ENCODE data around the gene GDF7.

GDF7 gene

GRCh38 chr2:20678086-20678395 is 11.1 kb downstream of the GDF7 start:
- Histone ChIP-seq H3K27ac (ENCODE audit: low read length) (no peak overlapping the region), H3K4me1 (ENCODE audit: control insufficient read depth in 1 of 2, insufficient read depth in 2 of 2, low read length in 2 of 2) (no peaks in the 10 kb centered on the region), H3K4me3 (ENCODE audit: low read depth in 1 of 2, low read length in 2 of 2) (no peak overlapping the region), H3K9me3 (ENCODE audit: control insufficient read depth in 1 of 2, low read length in 2 of 2) (no peaks in the 10 kb centered on the region), H3K27me3 (ENCODE audit: low read depth, low read length) (peaks cover 7% of the 10 kb centered on the region), H3K36me3 (ENCODE audit: control insufficient read depth in 1 of 2, insufficient read depth in 2 of 2, low read length in 2 of 2) (peaks cover 0 to 6% of the 10 kb centered on the region in 2 donors)

GRCh38 chr2:20678780-20679179 is 11.8 kb downstream of the GDF7 start:
- no peak overlapping the region for H3K27ac ChIP-seq (ENCODE audit: low read length)
- H3K4me1 ChIP-seq (ENCODE audit: control insufficient read depth in 1 of 2, insufficient read depth in 2 of 2, low read length in 2 of 2), result no peaks in the 10 kb centered on the region
- no peak overlapping the region for H3K4me3 ChIP-seq (ENCODE audit: low read depth in 1 of 2, low read length in 2 of 2)
- H3K27me3 ChIP-seq (ENCODE audit: low read depth, low read length), result peaks cover 3% of the 10 kb centered on the region
- no peaks in the 10 kb centered on the region for H3K9me3 ChIP-seq (ENCODE audit: control insufficient read depth in 1 of 2, low read length in 2 of 2)
- H3K36me3 ChIP-seq (ENCODE audit: control insufficient read depth in 1 of 2, insufficient read depth in 2 of 2, low read length in 2 of 2), result peaks cover 0 to 6% of the 10 kb centered on the region in 2 donors

DNA sequence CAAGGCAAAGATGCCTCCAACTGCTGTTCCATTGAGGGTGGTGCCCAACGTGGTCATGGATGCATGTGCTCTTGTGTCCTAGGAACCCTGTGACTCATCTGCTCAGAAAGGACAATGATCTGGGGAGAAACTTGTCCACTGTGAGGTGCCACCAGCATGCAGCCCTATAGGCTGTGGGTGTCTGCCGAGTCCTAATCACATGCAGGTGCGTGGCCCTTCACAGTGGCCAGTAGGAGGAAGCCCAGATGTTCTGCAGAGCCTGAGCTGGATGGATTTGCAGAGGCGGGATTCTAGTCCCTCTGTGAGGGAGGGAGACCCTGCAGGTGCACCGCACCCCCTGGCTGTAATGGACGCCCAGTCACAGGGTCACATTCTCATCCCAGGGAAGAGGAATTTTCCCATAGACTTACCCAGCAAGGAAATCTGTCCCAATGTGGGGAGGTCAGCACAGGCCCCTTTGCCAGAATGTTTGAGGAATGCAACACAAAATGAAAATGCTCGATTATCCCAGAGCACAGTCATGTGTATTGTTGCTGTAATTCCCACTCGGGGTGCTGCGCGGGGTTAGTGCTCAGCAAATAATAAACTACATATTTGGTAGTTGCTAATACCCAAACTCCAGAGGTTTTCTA is 13.9 kb downstream of the GDF7 start:
- Histone ChIP-seq H3K36me3 (ENCODE audit: control insufficient read depth in 1 of 2, insufficient read depth in 2 of 2, low read length in 2 of 2) (peaks cover 3 to 14% of the 10 kb centered on the region in 2 donors), H3K9me3 (ENCODE audit: control insufficient read depth in 1 of 2, low read length in 2 of 2) (no peaks in the 10 kb centered on the region), H3K4me1 (ENCODE audit: control insufficient read depth in 1 of 2, insufficient read depth in 2 of 2, low read length in 2 of 2) (no peaks in the 10 kb centered on the region)

GRCh38 chr2:20682167-20682920 is 15.4 kb downstream of the GDF7 start:
- Histone ChIP-seq H3K4me1 (ENCODE audit: control insufficient read depth in 1 of 2, insufficient read depth in 2 of 2, low read length in 2 of 2) (no peaks in the 10 kb centered on the region), H3K4me3 (ENCODE audit: low read depth in 1 of 2, low read length in 2 of 2) (no peak overlapping the region), H3K9me3 (ENCODE audit: control insufficient read depth in 1 of 2, low read length in 2 of 2) (no peaks in the 10 kb centered on the region), H3K27ac (ENCODE audit: low read length) (no peak overlapping the region), H3K36me3 (ENCODE audit: control insufficient read depth in 1 of 2, insufficient read depth in 2 of 2, low read length in 2 of 2) (peaks cover 3 to 26% of the 10 kb centered on the region in 2 donors), H3K27me3 (ENCODE audit: low read depth, low read length) (no peaks in the 10 kb centered on the region)

More for the DNA sequence above, 13.9 kb downstream of the GDF7 start:
- Histone ChIP-seq H3K27me3 (ENCODE audit: low read depth, low read length) (no peaks in the 10 kb centered on the region), H3K27ac (ENCODE audit: low read length) (no peak overlapping the region), H3K4me3 (ENCODE audit: low read depth in 1 of 2, low read length in 2 of 2) (no peak overlapping the region)

- H3K4me3 ChIP-seq (ENCODE audit: low read depth in 1 of 2, low read length in 2 of 2), result no peak overlapping the region
- H3K27me3 ChIP-seq (ENCODE audit: low read depth, low read length), result no peaks in the 10 kb centered on the region
- no peaks in the 10 kb centered on the region for H3K4me1 ChIP-seq (ENCODE audit: control insufficient read depth in 1 of 2, insufficient read depth in 2 of 2, low read length in 2 of 2)
- H3K36me3 ChIP-seq (ENCODE audit: control insufficient read depth in 1 of 2, insufficient read depth in 2 of 2, low read length in 2 of 2), result peaks cover 3 to 40% of the 10 kb centered on the region in 2 donors
- no peaks in the 10 kb centered on the region for H3K9me3 ChIP-seq (ENCODE audit: control insufficient read depth in 1 of 2, low read length in 2 of 2)
- no peak overlapping the region for H3K27ac ChIP-seq (ENCODE audit: low read length)
Measured at GRCh38 chr2:20684581-20685063, 17.7 kb downstream of the GDF7 start.

- H3K36me3 ChIP-seq (ENCODE audit: control insufficient read depth in 1 of 2, insufficient read depth in 2 of 2, low read length in 2 of 2), result peaks cover 3 to 34% of the 10 kb centered on the region in 2 donors
- H3K27ac ChIP-seq (ENCODE audit: low read length), result no peak overlapping the region
- no peaks in the 10 kb centered on the region for H3K27me3 ChIP-seq (ENCODE audit: low read depth, low read length)
- H3K4me1 ChIP-seq (ENCODE audit: control insufficient read depth in 1 of 2, insufficient read depth in 2 of 2, low read length in 2 of 2), result no peaks in the 10 kb centered on the region
- H3K4me3 ChIP-seq (ENCODE audit: low read depth in 1 of 2, low read length in 2 of 2), result no peak overlapping the region
- no peaks in the 10 kb centered on the region for H3K9me3 ChIP-seq (ENCODE audit: control insufficient read depth in 1 of 2, low read length in 2 of 2)
Measured at GRCh38 chr2:20687260-20687832, 20.4 kb downstream of the GDF7 start.

DNA sequence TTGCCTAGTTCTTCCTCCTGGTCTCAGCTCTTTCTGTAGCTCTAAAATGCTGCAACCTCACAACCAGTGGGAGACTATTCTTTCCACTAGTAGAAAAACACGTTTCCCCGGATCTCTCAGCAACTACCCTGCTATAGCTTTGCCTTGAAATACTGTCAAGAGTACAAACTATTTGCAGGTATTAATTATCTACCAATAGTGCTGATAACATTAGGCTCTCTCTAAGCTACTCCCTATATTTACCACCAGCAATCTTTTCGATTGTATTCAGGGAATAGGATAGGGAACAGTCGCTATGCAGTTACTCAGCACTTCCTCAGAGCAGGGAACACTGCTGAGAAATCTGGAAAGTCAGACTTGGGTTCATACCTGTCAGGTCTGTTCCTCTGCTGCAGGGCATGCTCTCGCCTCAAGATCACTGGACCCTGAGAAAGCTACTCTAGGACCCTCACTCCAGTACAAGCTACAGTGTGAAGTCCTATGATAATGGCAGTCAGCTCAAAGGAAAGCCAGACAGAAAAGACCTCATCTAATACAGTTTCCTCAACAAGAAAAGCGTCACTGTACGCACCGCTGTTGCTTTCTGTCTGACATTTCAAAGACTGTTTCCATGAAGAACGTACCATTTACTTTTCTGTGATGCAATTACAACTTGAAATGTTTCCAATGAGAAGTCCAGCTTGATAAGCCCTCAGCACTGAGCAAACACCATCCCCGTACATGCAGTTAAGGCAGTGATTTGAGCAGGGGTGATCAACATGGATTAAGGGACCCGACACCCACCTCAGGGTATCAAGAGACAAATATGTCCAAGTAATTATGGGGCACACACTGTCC is 22.7 kb downstream of the GDF7 start:
- Histone ChIP-seq H3K9me3 (ENCODE audit: control insufficient read depth in 1 of 2, low read length in 2 of 2) (no peaks in the 10 kb centered on the region), H3K4me3 (ENCODE audit: low read depth in 1 of 2, low read length in 2 of 2) (no peak overlapping the region), H3K27ac (ENCODE audit: low read length) (no peak overlapping the region), H3K4me1 (ENCODE audit: control insufficient read depth in 1 of 2, insufficient read depth in 2 of 2, low read length in 2 of 2) (no peaks in the 10 kb centered on the region), H3K36me3 (ENCODE audit: control insufficient read depth in 1 of 2, insufficient read depth in 2 of 2, low read length in 2 of 2) (peaks cover 4 to 34% of the 10 kb centered on the region in 2 donors), H3K27me3 (ENCODE audit: low read depth, low read length) (no peaks in the 10 kb centered on the region)

DNA sequence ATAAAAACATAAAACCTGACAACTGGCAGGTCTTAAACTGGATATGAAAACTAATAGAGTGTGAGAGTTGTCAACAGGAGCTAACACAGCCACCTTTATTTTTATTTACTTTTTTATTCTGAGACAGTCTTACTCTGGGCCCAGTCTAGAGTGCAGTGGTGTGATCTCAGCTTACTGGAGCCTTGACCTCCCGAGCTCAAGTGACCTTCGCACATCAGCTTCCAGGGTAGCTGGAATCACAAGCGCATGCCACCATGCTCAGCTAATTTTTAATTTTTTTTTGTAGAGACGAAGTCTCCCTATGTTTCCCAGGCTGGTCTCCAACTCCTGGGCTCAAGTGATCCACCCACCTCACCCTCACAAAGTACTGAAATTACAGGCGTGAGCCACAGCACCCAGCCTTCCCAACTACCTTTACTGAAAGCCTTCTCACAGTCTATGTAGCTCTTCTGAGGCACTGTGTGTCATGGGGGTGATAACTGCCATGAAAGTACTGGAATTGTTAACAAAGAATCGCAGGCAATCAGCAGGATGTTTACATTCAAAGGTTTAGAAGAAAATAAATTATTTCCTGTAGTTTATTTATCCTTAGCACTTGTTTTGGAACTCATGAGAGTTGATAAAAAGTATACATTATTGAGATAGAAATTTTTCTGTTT is 24.3 kb downstream of the GDF7 start:
- no peak overlapping the region for H3K4me3 ChIP-seq (ENCODE audit: low read depth in 1 of 2, low read length in 2 of 2)
- H3K27me3 ChIP-seq (ENCODE audit: low read depth, low read length), result no peaks in the 10 kb centered on the region
- H3K36me3 ChIP-seq (ENCODE audit: control insufficient read depth in 1 of 2, insufficient read depth in 2 of 2, low read length in 2 of 2), result peaks cover 5 to 23% of the 10 kb centered on the region in 2 donors
- no peak overlapping the region for H3K27ac ChIP-seq (ENCODE audit: low read length)
- H3K4me1 ChIP-seq (ENCODE audit: control insufficient read depth in 1 of 2, insufficient read depth in 2 of 2, low read length in 2 of 2), result no peaks in the 10 kb centered on the region
- no peaks in the 10 kb centered on the region for H3K9me3 ChIP-seq (ENCODE audit: control insufficient read depth in 1 of 2, low read length in 2 of 2)

DNA sequence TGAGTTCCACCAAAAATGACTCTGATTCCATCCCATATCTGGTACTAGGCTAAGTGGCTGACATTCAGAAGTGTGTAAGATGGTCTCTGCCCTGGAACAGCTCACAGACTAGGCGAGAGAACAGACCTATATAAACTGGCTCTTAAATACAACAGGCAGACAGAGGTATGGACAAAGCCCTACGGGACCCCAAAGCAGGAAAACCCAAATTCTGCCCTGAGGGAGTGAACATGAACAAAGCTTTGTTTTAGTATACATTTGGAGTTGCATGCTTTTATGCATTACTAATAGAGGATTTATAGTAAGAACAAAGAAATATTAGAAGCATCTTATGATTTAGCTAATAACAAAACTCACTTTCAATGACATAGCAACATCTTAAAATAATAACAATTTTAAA is 25.1 kb downstream of the GDF7 start:
- no peaks in the 10 kb centered on the region for H3K9me3 ChIP-seq (ENCODE audit: control insufficient read depth in 1 of 2, low read length in 2 of 2)
- H3K4me3 ChIP-seq (ENCODE audit: low read depth in 1 of 2, low read length in 2 of 2), result no peak overlapping the region
- H3K4me1 ChIP-seq (ENCODE audit: control insufficient read depth in 1 of 2, insufficient read depth in 2 of 2, low read length in 2 of 2), result no peaks in the 10 kb centered on the region
- no peak overlapping the region for H3K27ac ChIP-seq (ENCODE audit: low read length)
- peaks cover 10 to 16% of the 10 kb centered on the region in 2 donors for H3K36me3 ChIP-seq (ENCODE audit: control insufficient read depth in 1 of 2, insufficient read depth in 2 of 2, low read length in 2 of 2)
- no peaks in the 10 kb centered on the region for H3K27me3 ChIP-seq (ENCODE audit: low read depth, low read length)

DNA sequence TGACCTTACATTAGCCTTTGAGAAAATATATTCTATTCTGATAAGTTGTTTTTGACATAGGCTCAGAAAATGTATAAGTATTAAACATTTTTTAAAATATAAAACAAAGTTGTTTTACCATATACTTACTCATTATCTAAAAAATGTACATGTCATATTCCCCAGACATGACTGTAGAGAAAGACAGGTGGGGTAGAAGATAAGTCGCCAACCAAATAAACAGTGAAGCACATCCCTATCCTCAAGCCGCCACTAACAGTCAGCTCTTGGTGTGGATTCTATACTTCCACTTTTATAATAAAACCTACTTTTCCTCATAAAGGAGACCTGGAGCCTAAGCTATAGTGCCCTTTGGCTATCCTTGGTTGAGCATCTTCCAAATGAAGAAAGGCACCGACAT is 26.4 kb downstream of the GDF7 start:
- H3K4me3 ChIP-seq (ENCODE audit: low read depth in 1 of 2, low read length in 2 of 2), result no peak overlapping the region
- no peak overlapping the region for H3K27ac ChIP-seq (ENCODE audit: low read length)
- H3K27me3 ChIP-seq (ENCODE audit: low read depth, low read length), result no peaks in the 10 kb centered on the region
- no peaks in the 10 kb centered on the region for H3K9me3 ChIP-seq (ENCODE audit: control insufficient read depth in 1 of 2, low read length in 2 of 2)
- peaks cover 10 to 11% of the 10 kb centered on the region in 2 donors for H3K36me3 ChIP-seq (ENCODE audit: control insufficient read depth in 1 of 2, insufficient read depth in 2 of 2, low read length in 2 of 2)
- no peaks in the 10 kb centered on the region for H3K4me1 ChIP-seq (ENCODE audit: control insufficient read depth in 1 of 2, insufficient read depth in 2 of 2, low read length in 2 of 2)
